GM06990 (cell line): ENCODE data around the gene MCFD2.

ENCODE experiments used
- DNase-seq: peaks from one replicate; pipeline ENCODE4 v3.0.0-alpha.2; 2011; ENCODE audit not compliant: insufficient read length; ENCODE audit errors: extremely low read depth
- H3K27me3 ChIP-seq: replicated peaks from 2 replicates; pipeline ENCODE4 v1.6.0; 2011; ENCODE audit warnings: low read length; ENCODE audit not compliant: control insufficient read depth, insufficient read depth
- H3K36me3 ChIP-seq: 2 replicates; pipeline ENCODE4 v1.5.1; 2011; ENCODE audit warnings: low read length; ENCODE audit not compliant: control insufficient read depth, insufficient read depth
- H3K4me3 ChIP-seq: replicated peaks from 2 replicates; pipeline ENCODE4 v1.5.1; 2011; ENCODE audit warnings: low read depth, mild to moderate bottlenecking, control low read depth, low read length
- CTCF ChIP-seq: IDR thresholded peaks from 2 replicates; pipeline ENCODE4 v1.5.1; 2011; ENCODE audit warnings: low read length, control low read depth, mild to moderate bottlenecking, inconsistent platforms; ENCODE audit not compliant: insufficient read depth, poor library complexity, severe bottlenecking

MCFD2 gene

GRCh38 chr2:46898024-46898423 lies 17.6 kb downstream of the MCFD2 start:
- no peak for TF ChIP-seq CTCF

GRCh38 chr2:46893269-46893939 lies 22.2 kb downstream of the MCFD2 start:
- no peak overlapping the region for H3K4me3 ChIP-seq
- no peak for TF ChIP-seq CTCF
- H3K36me3 ChIP-seq: no peaks in the 10 kb centered on the region
- no peaks in the 10 kb centered on the region for H3K27me3 ChIP-seq
- DNase-seq: no peak

More at GRCh38 chr2:46898024-46898423, 17.6 kb downstream of the MCFD2 start:
- DNase-seq: no peak
- Histone ChIP-seq H3K4me3 (no peak overlapping the region), H3K27me3 (no peaks in the 10 kb centered on the region), H3K36me3 (no peaks in the 10 kb centered on the region)

- DNase-seq: no peak
- TF ChIP-seq CTCF: no peak
- Histone ChIP-seq H3K36me3 (no peaks in the 10 kb centered on the region), H3K27me3 (no peaks in the 10 kb centered on the region), H3K4me3 (no peak overlapping the region)
These were observed 23.6 kb downstream of the MCFD2 start for GRCh38 chr2:46891956-46892553.

GRCh38 chr2:46888421-46888952 lies 27.1 kb downstream of the MCFD2 start:
- no peaks in the 10 kb centered on the region; the same call in 1 of the 2 replicates for H3K27me3 ChIP-seq
- no peak for TF ChIP-seq CTCF
- DNase-seq: no peak
- H3K36me3 ChIP-seq: no peaks in the 10 kb centered on the region
- no peak overlapping the region for H3K4me3 ChIP-seq

GRCh38 chr2:46887028-46887885 lies 28.3 kb downstream of the MCFD2 start:
- peaks cover 2% of the 10 kb centered on the region; the same call in 1 of the 2 replicates for H3K27me3 ChIP-seq
- DNase-seq: no peak

More at GRCh38 chr2:46887028-46887885, 28.3 kb downstream of the MCFD2 start:
- no peak for TF ChIP-seq CTCF
- Histone ChIP-seq H3K4me3 (no peak overlapping the region), H3K36me3 (no peaks in the 10 kb centered on the region)
